Naive B cell (primary cell): ENCODE measurements around the gene SETD1A. TPM values are rescaled to one million over a fixed set of nuclear protein-coding genes. Genes with fewer than 3 reads are reported as not detected.

Experiments
- ATAC-seq, 2 donors: fragments of 150-1000 bp; cut with Tn5 transposase; 2 replicates each; pipeline ENCODE4 v1.10.0; 2021; ENCODE audit warnings: low read depth in 2 of 2, mild to moderate bottlenecking in 2 of 2, moderate library complexity in 2 of 2
- DNase-seq: peaks from one replicate; pipeline ENCODE4 v3.0.0; 2022
- H3K27ac Mint-ChIP-seq, 6 donors: one replicate each; pipeline ENCODE4 v1.8.0; 2020 to 2022; ENCODE audit warnings: mild to moderate bottlenecking in 6 of 6, mixed read lengths in 6 of 6, moderate library complexity in 5 of 6, inconsistent platforms in 2 of 6
- H3K27me3 Mint-ChIP-seq, 3 donors: one replicate each; pipeline ENCODE4 v1.8.0; 2021 to 2022; ENCODE audit warnings: mixed read lengths in 3 of 3, mild to moderate bottlenecking in 1 of 3
- H3K36me3 Mint-ChIP-seq, 2 donors: one replicate each; pipeline ENCODE4 v1.8.0; 2020 to 2022; ENCODE audit warnings: mixed read lengths in 2 of 2, inconsistent platforms in 1 of 2, mild to moderate bottlenecking in 1 of 2
- H3K4me1 Mint-ChIP-seq, 3 donors: one replicate each; pipeline ENCODE4 v1.8.0; 2020 to 2022; ENCODE audit warnings: mixed read lengths in 3 of 3, inconsistent platforms in 1 of 3, mild to moderate bottlenecking in 1 of 3, moderate library complexity in 1 of 3
- H3K4me3 Mint-ChIP-seq, 8 donors: one replicate each; pipeline ENCODE4 v1.8.0; 2020 to 2022; ENCODE audit warnings: mild to moderate bottlenecking in 8 of 8, mixed read lengths in 8 of 8, moderate library complexity in 8 of 8, inconsistent platforms in 2 of 8
- H3K9me3 Mint-ChIP-seq, 7 donors: one replicate each; pipeline ENCODE4 v1.8.0; 2020 to 2022; ENCODE audit warnings: mixed read lengths in 7 of 7, mild to moderate bottlenecking in 5 of 7, inconsistent platforms in 2 of 7, moderate library complexity in 1 of 7
- polyA plus RNA-seq, 6 donors: library from polyadenylated mRNA; unstranded; fragments of 300-500 nt; fragmentation: Illumina TruSeq; gene quantifications; one replicate each; pipeline ENCODE4 v1.2.3, GENCODE V29; 2021; ENCODE audit warnings: low read depth in 6 of 6

The SETD1A gene
- polyA plus RNA-seq = 1 to 10 TPM in 2 of 6 donors, under 1 TPM in 3, not detected in 1; 0.69 to 2.8 (median 0.85) TPM

- peaks cover 11 to 12% of the 10 kb centered on the region in 2 donors for H3K36me3 Mint-ChIP-seq
- H3K9me3 Mint-ChIP-seq = no peaks in the 10 kb centered on the region
- H3K4me1 Mint-ChIP-seq = peaks cover 20 to 36% (median 30%) of the 10 kb centered on the region in 3 donors
- peak; percentile 85 to 86 for ATAC-seq
- peak; percentile 97 for DNase-seq
- no peaks in the 10 kb centered on the region for H3K27me3 Mint-ChIP-seq
- peak within 1 kb of the TSS; percentile 89 to 99 (median 96) for H3K4me3 Mint-ChIP-seq
- H3K27ac Mint-ChIP-seq = peak within 1 kb of the TSS; percentile 95 to 99 (median 98)
These were observed at the start of gene SETD1A for GRCh38 chr16:30957456-30958174. SETD1A (plus strand) TSS chr16:30957754; CDS start chr16:30958732, 978 bp downstream.

DNA sequence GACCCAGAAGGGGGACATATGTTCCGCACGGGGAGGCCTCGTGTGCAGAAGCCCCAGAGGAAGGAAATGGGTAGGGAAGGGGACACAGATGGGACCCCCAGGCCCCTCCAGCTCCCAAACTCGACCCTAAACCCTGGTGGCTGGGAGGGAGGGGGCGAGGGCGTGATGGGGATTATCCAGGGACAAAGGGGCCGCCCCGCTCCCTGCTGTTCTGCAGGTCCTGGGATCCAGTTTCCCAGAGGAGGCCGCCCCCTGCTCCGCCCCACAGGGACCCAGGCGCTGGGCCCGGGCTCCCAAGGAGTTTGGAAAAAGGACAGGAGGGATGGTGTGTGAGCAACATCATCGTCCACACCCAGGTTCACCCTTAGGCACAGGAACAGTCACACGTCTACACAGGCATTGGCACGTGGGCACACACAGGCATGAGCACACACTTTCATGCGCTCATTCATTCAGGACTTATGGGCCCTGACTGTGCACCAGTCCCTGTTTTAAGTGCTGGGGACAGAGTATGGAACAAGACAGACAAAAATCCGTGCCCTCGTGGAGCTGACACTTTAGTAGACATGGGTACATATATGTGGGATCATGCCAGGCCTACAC lies 47.0 kb upstream of the SETD1A start:
- DNase-seq = no peak
- peak overlapping the region in 1 of 6 donors; percentile 16 for H3K27ac Mint-ChIP-seq
- H3K4me1 Mint-ChIP-seq = peaks cover 0 to 2% (median 0%) of the 10 kb centered on the region in 3 donors
- H3K36me3 Mint-ChIP-seq = no peaks in the 10 kb centered on the region
- ATAC-seq = no peak
- H3K4me3 Mint-ChIP-seq = no peak overlapping the region
- no peaks in the 10 kb centered on the region for H3K9me3 Mint-ChIP-seq
- peaks cover 0 to 4% (median 0%) of the 10 kb centered on the region in 3 donors for H3K27me3 Mint-ChIP-seq

GRCh38 chr16:30912794-30913412 lies 44.7 kb upstream of the SETD1A start:
- no peaks in the 10 kb centered on the region for H3K36me3 Mint-ChIP-seq
- no peak for DNase-seq
- ATAC-seq = no peak
- H3K4me1 Mint-ChIP-seq = peaks cover 0 to 2% (median 0%) of the 10 kb centered on the region in 3 donors
- no peaks in the 10 kb centered on the region for H3K9me3 Mint-ChIP-seq
- peaks cover 0 to 4% (median 0%) of the 10 kb centered on the region in 3 donors for H3K27me3 Mint-ChIP-seq
- H3K27ac Mint-ChIP-seq = peak overlapping the region in 1 of 6 donors; percentile 37
- no peak overlapping the region for H3K4me3 Mint-ChIP-seq

- Mint-ChIP-seq H3K4me3 (no peak overlapping the region), H3K27me3 (no peaks in the 10 kb centered on the region), H3K36me3 (no peaks in the 10 kb centered on the region), H3K4me1 (peaks cover 2 to 6% (median 4%) of the 10 kb centered on the region in 3 donors), H3K27ac (no peak overlapping the region), H3K9me3 (no peaks in the 10 kb centered on the region)
- ATAC-seq (no peak), DNase-seq (no peak)
These were observed 42.7 kb upstream of the SETD1A start for GRCh38 chr16:30914830-30915229.

- H3K36me3 Mint-ChIP-seq = no peaks in the 10 kb centered on the region
These were observed 38.9 kb upstream of the SETD1A start for GRCh38 chr16:30918614-30919013.

GRCh38 chr16:30920891-30921290 lies 36.7 kb upstream of the SETD1A start:
- peak overlapping the region in 7 of 8 donors; percentile 68 to 100 (median 93) for H3K4me3 Mint-ChIP-seq

More at GRCh38 chr16:30918614-30919013, 38.9 kb upstream of the SETD1A start:
- DNase-seq (no peak), ATAC-seq (no peak)
- Mint-ChIP-seq H3K9me3 (no peaks in the 10 kb centered on the region), H3K27ac (peak overlapping the region in 1 of 6 donors; percentile 95), H3K4me1 (peaks cover 17 to 22% (median 20%) of the 10 kb centered on the region in 3 donors), H3K27me3 (no peaks in the 10 kb centered on the region), H3K4me3 (no peak overlapping the region)

DNA sequence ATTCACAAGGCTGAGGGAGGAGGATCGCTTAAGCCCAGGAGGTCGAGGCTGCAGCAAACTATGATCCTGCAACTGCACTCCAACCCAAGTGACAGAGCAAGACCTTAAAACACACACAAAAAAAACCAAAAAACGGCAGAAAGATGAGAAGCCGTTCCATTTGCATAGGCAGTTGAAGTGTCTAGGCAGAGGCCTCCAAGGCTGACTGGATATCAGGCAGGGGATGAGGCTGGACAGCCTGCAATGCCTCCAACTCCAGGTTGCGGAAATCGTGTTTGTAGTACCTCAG lies 36.2 kb upstream of the SETD1A start:
- no peak for ATAC-seq
- H3K27me3 Mint-ChIP-seq = no peaks in the 10 kb centered on the region
- no peaks in the 10 kb centered on the region for H3K9me3 Mint-ChIP-seq
- peak overlapping the region; percentile 92 to 100 (median 100) for H3K4me3 Mint-ChIP-seq
- peaks cover 32 to 39% (median 34%) of the 10 kb centered on the region in 3 donors for H3K4me1 Mint-ChIP-seq
- H3K36me3 Mint-ChIP-seq = no peaks in the 10 kb centered on the region
- no peak for DNase-seq
- peak overlapping the region in 5 of 6 donors; percentile 82 to 100 (median 100) for H3K27ac Mint-ChIP-seq

More at GRCh38 chr16:30920891-30921290, 36.7 kb upstream of the SETD1A start:
- H3K27me3 Mint-ChIP-seq = no peaks in the 10 kb centered on the region
- H3K9me3 Mint-ChIP-seq = no peaks in the 10 kb centered on the region
- no peaks in the 10 kb centered on the region for H3K36me3 Mint-ChIP-seq
- H3K27ac Mint-ChIP-seq = peak overlapping the region in 3 of 6 donors; percentile 73 to 100 (median 97)
- ATAC-seq (no peak), DNase-seq (no peak)
- H3K4me1 Mint-ChIP-seq = peaks cover 29 to 34% (median 29%) of the 10 kb centered on the region in 3 donors

DNA sequence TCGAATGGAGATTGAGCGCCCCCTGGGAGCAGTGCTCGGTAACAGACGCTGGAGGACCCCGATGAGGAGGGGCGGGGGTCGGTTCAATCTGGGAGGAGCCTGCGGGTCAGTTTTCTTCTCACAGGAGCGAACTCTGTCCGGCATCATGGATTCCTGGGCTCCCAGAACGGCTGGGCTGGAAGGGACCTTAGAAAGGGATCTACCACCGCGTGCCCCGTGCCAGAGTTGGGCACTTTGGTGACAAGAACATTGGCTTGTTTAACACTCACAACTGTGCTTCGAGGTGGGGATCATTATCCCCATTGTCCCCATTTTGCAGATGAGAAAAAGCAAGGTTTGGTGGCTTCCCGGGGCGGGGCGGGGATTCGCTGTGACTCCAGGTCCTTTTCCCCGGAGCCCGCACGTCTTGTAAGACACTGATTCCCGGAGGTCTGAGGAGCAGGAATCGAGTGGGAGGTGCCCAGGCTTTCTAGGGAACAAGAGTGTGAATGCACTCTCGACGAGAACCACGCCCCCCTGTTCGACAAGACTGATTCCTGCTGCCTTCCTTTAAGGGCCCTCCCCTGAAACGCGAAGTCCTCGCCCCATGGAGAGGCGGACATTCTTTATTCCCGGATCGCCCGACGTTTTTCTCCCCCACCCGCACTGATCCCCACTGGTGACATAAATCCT lies 35.7 kb upstream of the SETD1A start:
- H3K4me3 Mint-ChIP-seq = peak overlapping the region; percentile 92 to 100 (median 100)
- peak; percentile 10 to 11 for ATAC-seq

GRCh38 chr16:30922420-30922959 lies 35.1 kb upstream of the SETD1A start:
- Mint-ChIP-seq H3K4me3 (peak overlapping the region; percentile 92 to 100 (median 100)), H3K27ac (peak overlapping the region; percentile 97 to 100 (median 100)), H3K36me3 (no peaks in the 10 kb centered on the region), H3K9me3 (no peaks in the 10 kb centered on the region), H3K4me1 (peaks cover 32 to 39% (median 37%) of the 10 kb centered on the region in 3 donors), H3K27me3 (no peaks in the 10 kb centered on the region)
- DNase-seq (peak; percentile 99), ATAC-seq (peak; percentile 73 to 74)

More for the DNA sequence above, 35.7 kb upstream of the SETD1A start:
- Mint-ChIP-seq H3K27me3 (no peaks in the 10 kb centered on the region), H3K4me1 (peaks cover 32 to 39% (median 37%) of the 10 kb centered on the region in 3 donors), H3K9me3 (no peaks in the 10 kb centered on the region), H3K36me3 (no peaks in the 10 kb centered on the region), H3K27ac (peak overlapping the region; percentile 97 to 100 (median 100))
- DNase-seq = peak; percentile 86

DNA sequence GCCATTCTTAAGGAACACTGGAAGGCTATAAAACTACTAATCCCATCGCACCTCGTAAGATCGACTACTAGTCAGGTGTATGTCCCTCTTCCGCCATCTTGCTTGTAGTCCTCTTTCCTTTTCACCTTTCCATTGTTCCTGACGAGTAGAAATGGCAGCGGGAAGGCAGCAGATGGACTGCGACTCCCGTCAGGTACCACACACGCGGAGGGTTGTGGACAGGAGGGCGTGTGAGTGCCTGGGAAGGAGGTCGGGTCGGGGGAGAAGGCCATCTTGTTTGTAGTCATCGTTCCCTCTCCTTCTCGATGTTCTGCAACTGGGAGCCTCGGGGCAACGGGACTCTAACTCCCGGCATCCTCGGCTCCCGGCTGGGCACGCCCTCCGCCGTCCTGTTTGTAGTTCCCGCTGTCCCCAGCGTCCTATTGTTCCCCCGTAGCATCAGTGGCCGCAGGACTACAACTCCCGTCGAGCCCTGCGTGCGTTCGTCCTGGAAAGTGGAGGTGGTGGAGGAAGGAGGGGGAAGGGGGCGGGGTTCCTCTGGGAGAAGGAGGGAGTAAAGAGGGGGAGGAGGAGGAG lies 34.5 kb upstream of the SETD1A start:
- ATAC-seq = peak; percentile 67 to 68
- Mint-ChIP-seq H3K4me1 (peaks cover 34 to 39% (median 37%) of the 10 kb centered on the region in 3 donors), H3K9me3 (no peaks in the 10 kb centered on the region), H3K27me3 (no peaks in the 10 kb centered on the region), H3K36me3 (no peaks in the 10 kb centered on the region), H3K4me3 (peak overlapping the region; percentile 92 to 100 (median 100)), H3K27ac (peak overlapping the region; percentile 97 to 100 (median 100))
- DNase-seq = peak; percentile 95

GRCh38 chr16:30923554-30924075 lies 33.9 kb upstream of the SETD1A start, which contains the start of gene FBXL19:
FBXL19 (plus strand) TSS chr16:30923572; CDS start chr16:30925755, 2,183 bp downstream.
- DNase-seq = no peak
- no peaks in the 10 kb centered on the region for H3K27me3 Mint-ChIP-seq
- H3K27ac Mint-ChIP-seq = peak within 1 kb of the TSS; percentile 97 to 100 (median 100)
- H3K9me3 Mint-ChIP-seq = no peaks in the 10 kb centered on the region
- ATAC-seq = no peak
- no peaks in the 10 kb centered on the region for H3K36me3 Mint-ChIP-seq
- H3K4me3 Mint-ChIP-seq = peak within 1 kb of the TSS; percentile 92 to 100 (median 100)
- H3K4me1 Mint-ChIP-seq = peaks cover 35 to 37% (median 36%) of the 10 kb centered on the region in 3 donors
